Measurements from ENCODE around the gene KIZ.
"Not testable (repeated sequence)": the region's sequence is repeated elsewhere in the genome, so short reads cannot be mapped to it uniquely, and the experiment has no call there.

Gene KIZ

DNA sequence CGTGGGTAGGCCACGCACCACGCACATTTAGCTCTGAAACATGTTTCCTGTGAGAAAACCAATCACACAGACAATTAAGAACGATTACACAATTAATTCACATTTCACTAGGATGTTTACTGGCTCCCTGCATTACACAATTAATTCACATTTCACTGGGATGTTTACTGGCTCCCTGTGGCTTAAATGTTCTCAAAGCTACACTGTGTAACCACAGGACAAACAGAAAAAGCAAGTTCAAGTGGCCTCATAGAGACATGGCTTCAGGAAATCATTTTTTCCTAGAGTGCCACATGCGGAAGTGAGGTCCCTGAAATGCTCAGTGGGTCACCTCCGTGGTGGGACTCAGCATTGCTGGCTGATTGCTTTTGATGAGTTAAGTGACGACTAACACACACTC is 115.5 kb downstream of the KIZ start:
- no peak overlapping the region for H3K4me3 ChIP-seq (ENCODE audit: low read depth, low read length)
- TF ChIP-seq MYC (IDR thresholded peaks at IDR 0.05; ENCODE audit: low read depth, low read length) (no peak), POLR2A (IDR thresholded peaks at IDR 0.05; ENCODE audit: extremely low read depth, insufficient read length) (no peak)
- DNase-seq (ENCODE audit: low read depth), result no peak

DNA sequence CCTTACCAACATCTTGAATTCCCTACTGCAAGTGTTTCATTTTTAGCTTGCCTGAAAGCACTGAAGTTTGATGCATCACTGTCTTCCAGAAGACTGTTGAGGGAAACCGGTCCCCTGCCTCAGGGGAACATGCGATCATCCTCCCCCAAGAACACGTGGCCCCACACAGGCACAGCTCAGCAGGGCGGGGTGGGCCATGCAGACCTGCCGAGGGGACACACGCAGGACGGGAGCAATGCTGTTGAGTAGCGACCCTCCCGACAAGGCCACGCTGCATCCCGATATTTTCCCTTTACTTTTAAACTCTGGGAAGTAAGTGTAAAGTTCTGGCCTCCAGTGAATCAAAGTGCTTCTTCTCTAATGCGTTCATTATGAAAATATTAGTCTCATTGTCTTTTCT is 117.9 kb downstream of the KIZ start:
- TF ChIP-seq, protein P1, sequence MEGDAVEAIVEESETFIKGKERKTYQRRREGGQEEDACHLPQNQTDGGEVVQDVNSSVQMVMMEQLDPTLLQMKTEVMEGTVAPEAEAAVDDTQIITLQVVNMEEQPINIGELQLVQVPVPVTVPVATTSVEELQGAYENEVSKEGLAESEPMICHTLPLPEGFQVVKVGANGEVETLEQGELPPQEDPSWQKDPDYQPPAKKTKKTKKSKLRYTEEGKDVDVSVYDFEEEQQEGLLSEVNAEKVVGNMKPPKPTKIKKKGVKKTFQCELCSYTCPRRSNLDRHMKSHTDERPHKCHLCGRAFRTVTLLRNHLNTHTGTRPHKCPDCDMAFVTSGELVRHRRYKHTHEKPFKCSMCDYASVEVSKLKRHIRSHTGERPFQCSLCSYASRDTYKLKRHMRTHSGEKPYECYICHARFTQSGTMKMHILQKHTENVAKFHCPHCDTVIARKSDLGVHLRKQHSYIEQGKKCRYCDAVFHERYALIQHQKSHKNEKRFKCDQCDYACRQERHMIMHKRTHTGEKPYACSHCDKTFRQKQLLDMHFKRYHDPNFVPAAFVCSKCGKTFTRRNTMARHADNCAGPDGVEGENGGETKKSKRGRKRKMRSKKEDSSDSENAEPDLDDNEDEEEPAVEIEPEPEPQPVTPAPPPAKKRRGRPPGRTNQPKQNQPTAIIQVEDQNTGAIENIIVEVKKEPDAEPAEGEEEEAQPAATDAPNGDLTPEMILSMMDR (IDR thresholded peaks at IDR 0.05; ENCODE audit: low read depth, low read length), result no peak
- TF ChIP-seq POLR2A (IDR thresholded peaks at IDR 0.05; ENCODE audit: extremely low read depth, insufficient read length) (no peak), MYC (IDR thresholded peaks at IDR 0.05; ENCODE audit: low read depth, low read length) (no peak)
- TF ChIP-seq, protein P2, sequence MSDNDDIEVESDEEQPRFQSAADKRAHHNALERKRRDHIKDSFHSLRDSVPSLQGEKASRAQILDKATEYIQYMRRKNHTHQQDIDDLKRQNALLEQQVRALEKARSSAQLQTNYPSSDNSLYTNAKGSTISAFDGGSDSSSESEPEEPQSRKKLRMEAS (IDR thresholded peaks at IDR 0.05; ENCODE audit: low read depth, low read length), result no peak
- DNase-seq (ENCODE audit: low read depth), result no peak

DNA sequence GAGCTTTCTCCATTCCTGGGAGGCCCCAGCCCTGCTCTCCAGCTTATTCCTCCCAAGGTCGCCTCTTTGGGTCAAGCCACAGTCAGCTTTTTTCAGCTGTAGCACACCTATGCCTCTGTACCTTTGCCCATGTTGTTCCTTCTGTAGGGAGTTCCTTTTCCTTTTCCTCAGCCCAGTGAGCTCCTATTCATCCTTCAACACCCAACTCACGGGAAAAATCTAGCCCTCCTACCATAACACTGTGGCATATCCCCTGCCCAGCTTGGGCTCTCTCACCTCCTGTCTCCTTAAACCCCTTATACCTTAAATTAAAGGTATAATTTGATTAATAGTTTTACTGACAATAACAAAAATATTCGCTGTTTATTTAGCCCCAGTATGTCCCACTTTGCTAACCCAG is 118.9 kb downstream of the KIZ start:
- TF ChIP-seq, protein P1 (IDR thresholded peaks at IDR 0.05; ENCODE audit: low read depth, low read length), result no peak
- TF ChIP-seq, protein P2 (IDR thresholded peaks at IDR 0.05; ENCODE audit: low read depth, low read length), result no peak
- TF ChIP-seq MYC (IDR thresholded peaks at IDR 0.05; ENCODE audit: low read depth, low read length), result no peak
- TF ChIP-seq POLR2A (IDR thresholded peaks at IDR 0.05; ENCODE audit: extremely low read depth, insufficient read length), result no peak
- no peak for DNase-seq (ENCODE audit: low read depth)

More for the DNA sequence above, 117.9 kb downstream of the KIZ start:
- no peak overlapping the region for H3K4me3 ChIP-seq (ENCODE audit: low read depth, low read length)

DNA sequence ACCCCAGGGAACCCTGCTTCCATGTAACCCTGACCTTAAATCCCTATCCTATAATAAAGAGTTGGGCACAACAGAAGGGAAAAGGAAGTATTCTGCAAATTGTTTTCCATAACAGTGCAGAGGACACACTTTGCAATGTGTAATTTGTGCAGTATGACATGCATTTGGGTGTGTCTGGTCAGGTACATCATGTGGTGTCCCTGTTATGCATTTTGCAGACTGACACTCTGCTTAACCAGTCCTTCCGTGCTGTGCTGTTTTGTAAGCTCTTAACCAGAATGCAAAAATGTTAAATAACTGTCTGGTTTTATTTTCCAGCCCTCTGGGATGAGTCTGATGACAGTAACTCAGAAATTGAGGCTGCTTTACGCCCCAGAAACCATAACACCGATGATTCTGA is 120.3 kb downstream of the KIZ start:
- no peak overlapping the region for H3K4me3 ChIP-seq (ENCODE audit: low read depth, low read length)
- DNase-seq (ENCODE audit: low read depth), result no peak
- TF ChIP-seq, protein P1 (IDR thresholded peaks at IDR 0.05; ENCODE audit: low read depth, low read length), result no peak
- TF ChIP-seq POLR2A (IDR thresholded peaks at IDR 0.05; ENCODE audit: extremely low read depth, insufficient read length) (no peak), MYC (IDR thresholded peaks at IDR 0.05; ENCODE audit: low read depth, low read length) (no peak)
- TF ChIP-seq, protein P2 (IDR thresholded peaks at IDR 0.05; ENCODE audit: low read depth, low read length), result no peak

More for the DNA sequence above, 118.9 kb downstream of the KIZ start:
- no peak overlapping the region for H3K4me3 ChIP-seq (ENCODE audit: low read depth, low read length)

DNA sequence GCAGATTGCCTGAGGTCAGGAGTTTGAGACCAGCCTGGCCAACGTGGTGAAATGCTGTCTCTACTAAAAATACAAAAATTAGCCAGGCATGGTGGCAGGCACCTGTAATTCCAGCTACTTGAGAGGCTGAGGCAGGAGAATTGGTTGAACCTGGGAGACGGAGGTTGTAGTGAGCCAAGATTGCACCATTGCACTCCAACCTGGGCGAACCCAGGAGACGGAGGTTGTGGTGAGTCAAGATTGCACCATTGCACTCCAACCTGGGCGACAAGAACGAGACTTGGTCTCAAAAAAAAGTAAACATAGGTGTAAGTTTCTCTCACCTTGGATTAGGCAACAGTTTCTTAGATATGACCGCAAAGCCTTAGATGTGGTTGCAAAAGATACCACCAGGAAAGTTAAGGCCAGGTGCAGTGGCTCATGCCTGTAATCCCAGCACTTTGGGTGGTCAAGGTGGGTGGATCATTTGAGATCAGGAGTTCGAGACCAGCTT is 121.8 kb downstream of the KIZ start:
- DNase-seq (ENCODE audit: low read depth), result not testable (repeated sequence)

DNA sequence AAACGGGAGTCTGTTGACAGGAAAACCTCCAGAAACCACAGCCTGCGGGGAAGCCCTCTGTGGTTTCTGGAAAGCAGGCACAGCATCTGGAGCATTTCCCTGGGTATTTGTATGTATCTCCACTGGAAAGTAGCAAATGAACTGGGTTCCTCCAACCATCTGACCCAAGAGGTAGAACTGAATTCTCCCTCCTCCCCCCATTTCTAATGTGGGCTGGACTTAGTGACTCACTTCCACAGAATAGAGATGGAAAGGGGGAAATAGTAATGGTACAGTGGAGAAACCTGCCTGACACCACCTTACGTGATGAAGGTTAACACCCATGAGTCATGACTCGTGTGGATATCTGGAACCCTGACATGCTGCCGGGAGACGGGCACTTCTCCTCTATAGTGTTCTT is 125.4 kb downstream of the KIZ start:
- no peak for DNase-seq (ENCODE audit: low read depth)
- TF ChIP-seq POLR2A (IDR thresholded peaks at IDR 0.05; ENCODE audit: extremely low read depth, insufficient read length) (no peak), MYC (IDR thresholded peaks at IDR 0.05; ENCODE audit: low read depth, low read length) (no peak)
- TF ChIP-seq, protein P2 (IDR thresholded peaks at IDR 0.05; ENCODE audit: low read depth, low read length), result no peak
- TF ChIP-seq, protein P1 (IDR thresholded peaks at IDR 0.05; ENCODE audit: low read depth, low read length), result no peak

More for the DNA sequence above, 121.8 kb downstream of the KIZ start:
- not testable (repeated sequence) for H3K4me3 ChIP-seq (ENCODE audit: low read depth, low read length)

DNA sequence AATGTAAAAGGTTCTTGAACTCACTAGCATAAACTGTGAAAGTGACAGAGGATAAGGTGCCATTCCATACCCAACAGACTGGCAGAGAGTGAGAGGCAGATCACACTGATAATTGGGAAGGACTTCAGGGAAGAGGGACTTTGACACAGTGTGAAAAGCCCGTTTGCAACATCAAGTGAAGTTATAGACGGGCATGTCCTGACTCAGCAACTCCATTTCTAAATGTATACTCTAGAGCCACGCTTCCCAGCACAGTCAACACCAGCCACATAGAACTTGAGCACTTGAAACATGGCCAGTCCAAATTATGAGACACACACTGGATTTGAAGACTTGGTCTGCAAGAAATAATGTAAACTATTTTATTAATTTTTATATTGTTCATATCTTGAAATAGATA is 131.3 kb downstream of the KIZ start:
- no peak overlapping the region for H3K4me3 ChIP-seq (ENCODE audit: low read depth, low read length)
- TF ChIP-seq, protein P1 (IDR thresholded peaks at IDR 0.05; ENCODE audit: low read depth, low read length), result no peak
- TF ChIP-seq, protein P2 (IDR thresholded peaks at IDR 0.05; ENCODE audit: low read depth, low read length), result no peak
- TF ChIP-seq MYC (IDR thresholded peaks at IDR 0.05; ENCODE audit: low read depth, low read length) (no peak), POLR2A (IDR thresholded peaks at IDR 0.05; ENCODE audit: extremely low read depth, insufficient read length) (no peak)
- no peak for DNase-seq (ENCODE audit: low read depth)

More for the DNA sequence above, 125.4 kb downstream of the KIZ start:
- H3K4me3 ChIP-seq (ENCODE audit: low read depth, low read length), result no peak overlapping the region

Data from NB4 (cell line).